H9 (cell line): ENCODE results near the gene TRPM5. TPM values are rescaled to one million over a fixed set of nuclear protein-coding genes. Genes with fewer than 3 reads are reported as not detected.

Source experiments
- DNase-seq: peaks from one replicate; pipeline ENCODE4 v3.0.0-alpha.2; 2017
- H2AFZ ChIP-seq: one replicate; pipeline ENCODE4 v1.6.1; 2013; ENCODE audit warnings: mild to moderate bottlenecking, low read length, control low read depth, moderate library complexity
- H2AK5ac ChIP-seq: 2 replicates; pipeline ENCODE4 v1.6.1; 2013; ENCODE audit warnings: low read length, control low read depth, mixed read lengths; ENCODE audit not compliant: insufficient read length
- H2BK120ac ChIP-seq: one replicate; pipeline ENCODE4 v1.6.1; 2013; ENCODE audit warnings: low read depth, mild to moderate bottlenecking, low read length, control low read depth, inconsistent platforms; ENCODE audit not compliant: poor library complexity, severe bottlenecking
- H2BK12ac ChIP-seq: 2 replicates; pipeline ENCODE4 v1.6.1; 2013; ENCODE audit warnings: low read length, control low read depth, mixed read lengths, low read depth; ENCODE audit not compliant: insufficient read length
- H2BK15ac ChIP-seq: 2 replicates; pipeline ENCODE4 v1.6.1; 2013; ENCODE audit warnings: low read depth, low read length, control low read depth
- H2BK20ac ChIP-seq: one replicate; pipeline ENCODE4 v1.6.1; 2013; ENCODE audit warnings: low read depth, mild to moderate bottlenecking, low read length, control low read depth, inconsistent platforms; ENCODE audit not compliant: poor library complexity, severe bottlenecking
- H2BK5ac ChIP-seq: 2 replicates; pipeline ENCODE4 v1.6.1; 2013; ENCODE audit warnings: low read length, control low read depth, mixed read lengths; ENCODE audit not compliant: insufficient read length
- H3K14ac ChIP-seq: 2 replicates; pipeline ENCODE4 v1.6.1; 2013; ENCODE audit warnings: low read length, control low read depth; ENCODE audit not compliant: insufficient read depth
- H3K18ac ChIP-seq: 2 replicates; pipeline ENCODE4 v1.6.1; 2013; ENCODE audit warnings: low read depth, mild to moderate bottlenecking, mixed read lengths, low read length, control low read depth; ENCODE audit not compliant: insufficient read length
- H3K23ac ChIP-seq: 2 replicates; pipeline ENCODE4 v1.6.1; 2013; ENCODE audit warnings: low read length, control low read depth, mixed read lengths, low read depth; ENCODE audit not compliant: insufficient read length
- H3K23me2 ChIP-seq: 2 replicates; pipeline ENCODE4 v1.6.1; 2013; ENCODE audit warnings: low read depth, mild to moderate bottlenecking, mixed read lengths, low read length, control low read depth; ENCODE audit not compliant: insufficient read length, poor library complexity, severe bottlenecking
- H3K27ac ChIP-seq: 2 replicates; pipeline ENCODE4 v1.5.1; 2013; ENCODE audit warnings: low read length, control low read depth, mixed read lengths, low read depth; ENCODE audit not compliant: insufficient read length
- H3K27me3 ChIP-seq: 2 replicates; pipeline ENCODE4 v1.6.1; 2013; ENCODE audit warnings: low read length, control low read depth, inconsistent platforms; ENCODE audit not compliant: insufficient read depth
- H3K4ac ChIP-seq: 2 replicates; pipeline ENCODE4 v1.6.1; 2013; ENCODE audit warnings: low read depth, mild to moderate bottlenecking, control low read depth, inconsistent platforms, low read length, moderate library complexity
- H3K4me1 ChIP-seq: 2 replicates; pipeline ENCODE4 v1.6.1; 2013; ENCODE audit warnings: low read length, control low read depth, inconsistent platforms; ENCODE audit not compliant: insufficient read depth
- H3K4me2 ChIP-seq: 2 replicates; pipeline ENCODE4 v1.6.1; 2013; ENCODE audit warnings: low read length, control low read depth, mixed read lengths; ENCODE audit not compliant: insufficient read length, insufficient read depth
- H3K56ac ChIP-seq: 2 replicates; pipeline ENCODE4 v1.6.1; 2013; ENCODE audit warnings: low read depth, mild to moderate bottlenecking, mixed read lengths, low read length, control low read depth; ENCODE audit not compliant: insufficient read length
- H3K79me1 ChIP-seq: 2 replicates; pipeline ENCODE4 v1.6.1; 2013; ENCODE audit warnings: low read depth, mild to moderate bottlenecking, moderate library complexity, low read length, control low read depth, inconsistent platforms; ENCODE audit not compliant: insufficient read depth, poor library complexity, severe bottlenecking
- H3K79me2 ChIP-seq: 2 replicates; pipeline ENCODE4 v1.6.1; 2013; ENCODE audit warnings: low read length, control low read depth, inconsistent platforms; ENCODE audit not compliant: insufficient read depth
- H3K9ac ChIP-seq: 2 replicates; pipeline ENCODE4 v1.6.1; 2013; ENCODE audit warnings: low read length, control low read depth, mixed read lengths; ENCODE audit not compliant: insufficient read length; ENCODE audit errors: extremely low read depth
- H3K9me3 ChIP-seq: one replicate; pipeline ENCODE4 v1.6.1; 2013; ENCODE audit warnings: low read depth, low read length, inconsistent platforms; ENCODE audit not compliant: control insufficient read depth
- H3T11ph ChIP-seq: one replicate; pipeline ENCODE4 v1.6.1; 2013; ENCODE audit warnings: mild to moderate bottlenecking, low read length, control low read depth, inconsistent platforms
- H4K20me1 ChIP-seq: one replicate; pipeline ENCODE4 v1.6.1; 2013; ENCODE audit not compliant: control insufficient read depth, insufficient read length, insufficient read depth
- H4K5ac ChIP-seq: 2 replicates; pipeline ENCODE4 v1.6.1; 2013; ENCODE audit warnings: low read depth, mild to moderate bottlenecking, mixed read lengths, low read length, control low read depth; ENCODE audit not compliant: insufficient read length
- H4K8ac ChIP-seq: replicated peaks from 2 replicates; pipeline ENCODE4 v1.6.1; 2013; ENCODE audit warnings: low read length, control low read depth, mixed read lengths, low read depth; ENCODE audit not compliant: insufficient read length
- H4K91ac ChIP-seq: 2 replicates; pipeline ENCODE4 v1.6.1; 2013; ENCODE audit warnings: low read depth, mild to moderate bottlenecking, moderate library complexity, mixed read lengths, low read length, control low read depth; ENCODE audit not compliant: insufficient read length
- H3K27ac Mint-ChIP-seq, 3 experiments: 2 replicates in 2 of 3; 3 replicates in 1 of 3; pipeline ENCODE4 v1.8.0; 2020 to 2021; ENCODE audit warnings: mixed read lengths in 3 of 3, mild to moderate bottlenecking in 1 of 3, moderate library complexity in 1 of 3
- H3K27me3 Mint-ChIP-seq: 2 replicates; pipeline ENCODE4 v1.8.0; 2021; ENCODE audit warnings: low read depth, mild to moderate bottlenecking, moderate library complexity, mixed read lengths
- H3K36me3 Mint-ChIP-seq, 3 experiments: 2 replicates in 2 of 3; 3 replicates in 1 of 3; pipeline ENCODE4 v1.8.0; 2020 to 2021; ENCODE audit warnings: low read depth in 3 of 3, mixed read lengths in 3 of 3; ENCODE audit not compliant: insufficient read depth in 1 of 3
- H3K4me1 Mint-ChIP-seq, 2 experiments: 2 replicates each; pipeline ENCODE4 v1.8.0; 2020; ENCODE audit warnings: mixed read lengths in 2 of 2
- H3K4me3 Mint-ChIP-seq, 2 experiments: 2 replicates in 1 of 2; 3 replicates in 1 of 2; pipeline ENCODE4 v1.8.0; 2020 to 2021; ENCODE audit warnings: mild to moderate bottlenecking in 2 of 2, mixed read lengths in 2 of 2, moderate library complexity in 1 of 2
- H3K9me3 Mint-ChIP-seq, 2 experiments: 2 replicates in 1 of 2; 3 replicates in 1 of 2; pipeline ENCODE4 v1.8.0; 2020; ENCODE audit warnings: mild to moderate bottlenecking in 2 of 2, mixed read lengths in 2 of 2, moderate library complexity in 1 of 2
- WGBS: extraction: QIAGEN DNeasy Blood & Tissue Kit; methylation state at CpG from one replicate; pipeline ENCODE4 v1.1.7; 2013; ENCODE audit warnings: missing lambda C conversion rate, low lambda C conversion rate, mixed read lengths; ENCODE audit not compliant: insufficient read length; ENCODE audit errors: extremely low coverage; 5-methylcytosine and 5-hydroxymethylcytosine counted together
- total RNA-seq: library from RNA; stranded (reverse); gene quantifications from 2 replicates; pipeline ENCODE4 v1.2.1, GENCODE V29; 2021
- TF ChIP-seq, protein P1 (sequence below): fragments of 200-600 bp; sonication (generic); conservative IDR thresholded peaks from 3 replicates; pipeline ENCODE4 v1.8.0; 2021; ENCODE audit warnings: antibody characterized with exemption, mild to moderate bottlenecking

The TRPM5 gene
- total RNA-seq, 1 experiment from 2014 or later = 0.09 TPM

DNA sequence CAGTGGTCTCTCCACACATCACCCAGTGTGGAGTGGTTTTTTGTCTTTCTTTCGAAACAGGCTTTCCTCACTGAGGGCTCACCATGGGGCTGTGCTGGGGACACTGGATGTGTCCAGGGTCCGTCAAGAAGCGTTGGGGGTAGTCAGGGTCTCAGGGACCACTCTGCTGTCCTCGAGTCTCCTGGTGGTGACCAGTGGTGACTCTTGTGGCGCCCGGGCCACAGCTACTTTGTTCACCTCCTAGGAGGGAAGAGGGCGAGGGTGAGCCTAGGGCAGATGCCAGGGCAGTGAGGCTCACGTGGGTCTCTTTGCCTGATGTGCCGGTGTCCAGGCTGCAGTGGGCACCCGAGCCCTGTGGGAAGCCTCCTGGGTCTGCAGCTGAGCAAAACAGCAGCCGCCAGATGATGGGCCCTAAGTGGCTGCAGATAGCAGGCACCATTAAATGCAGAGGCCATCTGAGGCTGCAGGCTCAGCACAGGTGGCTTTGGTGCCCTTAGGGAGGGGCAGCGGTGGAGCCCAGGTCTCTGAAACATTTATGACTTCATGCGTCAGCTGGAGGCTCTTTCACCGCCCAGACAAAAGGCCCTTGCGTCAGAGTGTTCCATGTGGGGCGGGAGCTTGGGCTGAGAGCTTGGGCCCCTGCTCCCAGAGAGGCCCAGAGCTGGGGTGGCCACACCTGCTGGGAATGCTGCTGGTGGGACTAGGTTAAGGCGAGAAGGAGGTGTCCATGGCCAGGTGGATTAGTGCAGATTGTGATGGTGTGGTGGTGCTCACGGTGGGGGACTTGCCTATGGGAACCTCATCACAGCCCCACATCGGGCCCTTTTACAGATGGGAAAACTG, 30.0 kb upstream of the TRPM5 start:
- no CpG with 5 or more reads among the region's 19 CpGs for WGBS

More for the DNA sequence above, 30.0 kb upstream of the TRPM5 start:
- H4K8ac ChIP-seq = no peak overlapping the region
- H2BK15ac ChIP-seq = no peak overlapping the region
- H3K79me2 ChIP-seq = no peaks in the 10 kb centered on the region
- Mint-ChIP-seq H3K27me3 (peaks cover 90% of the 10 kb centered on the region), H3K4me1 (no peaks in the 10 kb centered on the region), H3K27ac (no peak overlapping the region; a peak in 2 of 7 replicates), H3K36me3 (peaks cover 0 to 2% (median 0%) of the 10 kb centered on the region in 3 experiments; a peak in 3 of 7 replicates), H3K4me3 (no peak overlapping the region), H3K9me3 (peaks cover 15 to 17% of the 10 kb centered on the region in 2 experiments)
- H2BK5ac ChIP-seq = no peak overlapping the region
- no peak for DNase-seq
- H3K18ac ChIP-seq = no peak overlapping the region
- peaks cover 2% of the 10 kb centered on the region; the same call in 1 of the 2 replicates for H3K27me3 ChIP-seq
- H4K20me1 ChIP-seq = no peaks in the 10 kb centered on the region
- no peak overlapping the region for H2AFZ ChIP-seq
- no peaks in the 10 kb centered on the region for H3K4me1 ChIP-seq
- H3K4me2 ChIP-seq = no peak overlapping the region
- H3K23me2 ChIP-seq = no peaks in the 10 kb centered on the region
- H2BK120ac ChIP-seq = no peak overlapping the region
- no peak overlapping the region for H3K56ac ChIP-seq
- no peak overlapping the region for H2BK20ac ChIP-seq
- no peak overlapping the region for H3K9ac ChIP-seq
- H3K14ac ChIP-seq = no peak overlapping the region
- H3K27ac ChIP-seq = no peak overlapping the region
- H4K5ac ChIP-seq = no peak overlapping the region
- H3K23ac ChIP-seq = no peak overlapping the region
- no peak overlapping the region for H2BK12ac ChIP-seq
- no peak overlapping the region for H2AK5ac ChIP-seq
- no peaks in the 10 kb centered on the region for H3K9me3 ChIP-seq
- H3T11ph ChIP-seq = no peak overlapping the region
- no peak overlapping the region for H4K91ac ChIP-seq
- TF ChIP-seq, protein P1, sequence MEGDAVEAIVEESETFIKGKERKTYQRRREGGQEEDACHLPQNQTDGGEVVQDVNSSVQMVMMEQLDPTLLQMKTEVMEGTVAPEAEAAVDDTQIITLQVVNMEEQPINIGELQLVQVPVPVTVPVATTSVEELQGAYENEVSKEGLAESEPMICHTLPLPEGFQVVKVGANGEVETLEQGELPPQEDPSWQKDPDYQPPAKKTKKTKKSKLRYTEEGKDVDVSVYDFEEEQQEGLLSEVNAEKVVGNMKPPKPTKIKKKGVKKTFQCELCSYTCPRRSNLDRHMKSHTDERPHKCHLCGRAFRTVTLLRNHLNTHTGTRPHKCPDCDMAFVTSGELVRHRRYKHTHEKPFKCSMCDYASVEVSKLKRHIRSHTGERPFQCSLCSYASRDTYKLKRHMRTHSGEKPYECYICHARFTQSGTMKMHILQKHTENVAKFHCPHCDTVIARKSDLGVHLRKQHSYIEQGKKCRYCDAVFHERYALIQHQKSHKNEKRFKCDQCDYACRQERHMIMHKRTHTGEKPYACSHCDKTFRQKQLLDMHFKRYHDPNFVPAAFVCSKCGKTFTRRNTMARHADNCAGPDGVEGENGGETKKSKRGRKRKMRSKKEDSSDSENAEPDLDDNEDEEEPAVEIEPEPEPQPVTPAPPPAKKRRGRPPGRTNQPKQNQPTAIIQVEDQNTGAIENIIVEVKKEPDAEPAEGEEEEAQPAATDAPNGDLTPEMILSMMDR = no peak
- no peak overlapping the region for H3K4ac ChIP-seq
- no peaks in the 10 kb centered on the region for H3K79me1 ChIP-seq
